Loucy (cell line): ENCODE data around the gene FRMD4A.

Experiments used
- EZH2phosphoT487 ChIP-seq: fragments of 200-600 bp; IDR thresholded peaks from 2 replicates; pipeline ENCODE4 v1.6.1; 2018; ENCODE audit warnings: antibody characterized with exemption, mild to moderate bottlenecking, moderate library complexity, borderline replicate concordance
- TF ChIP-seq, protein P1 (sequence below): fragments of 200-600 bp; sonication (generic); conservative IDR thresholded peaks from 2 replicates; pipeline ENCODE4 v1.5.1; 2014; ENCODE audit warnings: mild to moderate bottlenecking, antibody characterized with exemption, low read length

DNA sequence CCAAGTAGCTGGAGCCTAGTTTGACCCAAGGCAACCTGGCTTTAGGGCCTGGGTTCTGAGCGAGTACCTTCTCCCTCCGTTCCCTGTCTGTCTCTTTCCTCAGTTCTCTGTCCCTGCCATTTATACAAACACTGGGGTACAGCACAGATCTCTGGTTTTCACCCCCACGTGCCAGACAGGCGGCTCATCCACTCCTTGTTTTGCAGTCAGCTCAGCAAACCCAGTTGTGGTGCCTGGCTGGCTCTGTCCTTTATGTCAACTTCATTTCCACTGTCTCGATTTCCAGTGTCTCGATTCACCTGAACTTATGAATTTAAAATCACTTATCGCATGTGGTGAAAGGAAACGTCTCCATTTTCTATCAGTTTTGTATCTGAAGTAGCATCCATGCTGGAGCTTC is 230.8 kb downstream of the FRMD4A start:
- TF ChIP-seq, protein P1, sequence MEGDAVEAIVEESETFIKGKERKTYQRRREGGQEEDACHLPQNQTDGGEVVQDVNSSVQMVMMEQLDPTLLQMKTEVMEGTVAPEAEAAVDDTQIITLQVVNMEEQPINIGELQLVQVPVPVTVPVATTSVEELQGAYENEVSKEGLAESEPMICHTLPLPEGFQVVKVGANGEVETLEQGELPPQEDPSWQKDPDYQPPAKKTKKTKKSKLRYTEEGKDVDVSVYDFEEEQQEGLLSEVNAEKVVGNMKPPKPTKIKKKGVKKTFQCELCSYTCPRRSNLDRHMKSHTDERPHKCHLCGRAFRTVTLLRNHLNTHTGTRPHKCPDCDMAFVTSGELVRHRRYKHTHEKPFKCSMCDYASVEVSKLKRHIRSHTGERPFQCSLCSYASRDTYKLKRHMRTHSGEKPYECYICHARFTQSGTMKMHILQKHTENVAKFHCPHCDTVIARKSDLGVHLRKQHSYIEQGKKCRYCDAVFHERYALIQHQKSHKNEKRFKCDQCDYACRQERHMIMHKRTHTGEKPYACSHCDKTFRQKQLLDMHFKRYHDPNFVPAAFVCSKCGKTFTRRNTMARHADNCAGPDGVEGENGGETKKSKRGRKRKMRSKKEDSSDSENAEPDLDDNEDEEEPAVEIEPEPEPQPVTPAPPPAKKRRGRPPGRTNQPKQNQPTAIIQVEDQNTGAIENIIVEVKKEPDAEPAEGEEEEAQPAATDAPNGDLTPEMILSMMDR: no peak
- TF ChIP-seq EZH2phosphoT487: no peak
